Measurements from ENCODE around the gene PI4K2B. TPM values are rescaled to one million over a fixed set of nuclear protein-coding genes. Genes with fewer than 3 reads are reported as not detected.

The PI4K2B gene
- total and polyA plus RNA-seq, 2 of the 8 experiments (the other 6 are each of a cell fraction or from before 2014, with no cell fraction given): 3.0 to 16.2 TPM

- Histone ChIP-seq H2AK5ac (ENCODE audit: low read depth, low read length) (no peak overlapping the region), H3K9me3 (ENCODE audit: insufficient read depth in 2 of 2, low read depth in 1 of 2, low read length in 1 of 2) (peaks cover 18 to 26% of the 10 kb centered on the region in 2 experiments), H2BK15ac (ENCODE audit: low read length) (no peak overlapping the region), H2BK20ac (ENCODE audit: low read length) (no peak overlapping the region), H3K56ac (replicated peaks; ENCODE audit: insufficient read length, low read depth, low read length) (no peak overlapping the region), H2BK120ac (replicated peaks; ENCODE audit: low read depth, low read length) (no peak overlapping the region), H3K36me3 (ENCODE audit: control insufficient read depth in 2 of 4, insufficient read depth in 4 of 4, low read length in 3 of 4) (peaks cover 0 to 2% (median 0%) of the 10 kb centered on the region in 4 experiments; a peak in 1 of 8 replicates), H3K4ac (replicated peaks; ENCODE audit: insufficient read length, low read depth, low read length) (no peak overlapping the region), H3K18ac (ENCODE audit: extremely low read depth, low read length) (no peak overlapping the region), H2AFZ (ENCODE audit: low read length) (no peak overlapping the region), H3K79me1 (ENCODE audit: low read depth, low read length) (no peaks in the 10 kb centered on the region), H3K23me2 (ENCODE audit: low read depth, low read length) (peaks cover 7% of the 10 kb centered on the region; the same call in 1 of the 2 replicates), H3K4me1 (replicated peaks in 1 of 4; ENCODE audit: control insufficient read depth in 3 of 4, insufficient read depth in 4 of 4, low read length in 3 of 4) (no peaks in the 10 kb centered on the region), H3K14ac (ENCODE audit: insufficient read length) (no peak overlapping the region), H2BK5ac (ENCODE audit: low read depth, low read length) (no peak overlapping the region), H3K4me3 (ENCODE audit: extremely low read depth in 1 of 4, insufficient read depth in 2 of 4, low read depth in 3 of 4, low read length in 4 of 4) (no peak overlapping the region), H3K27me3 (replicated peaks in 1 of 4; ENCODE audit: control insufficient read depth in 3 of 4, extremely low read depth in 1 of 4, insufficient read depth in 3 of 4, low read length in 3 of 4) (no peaks in the 10 kb centered on the region; a peak in 2 of 7 replicates), H3K79me2 (ENCODE audit: control insufficient read depth in 1 of 2, insufficient read depth in 2 of 2, low read length in 2 of 2) (peaks cover 0 to 3% of the 10 kb centered on the region in 2 experiments; a peak in 1 of 4 replicates), H3K9ac (replicated peaks in 1 of 4; ENCODE audit: extremely low read depth in 1 of 4, low read depth in 3 of 4, low read length in 3 of 4) (no peak overlapping the region), H2BK12ac (ENCODE audit: low read depth, low read length) (no peak overlapping the region), H3K23ac (ENCODE audit: insufficient read length) (no peak overlapping the region), H4K91ac (replicated peaks; ENCODE audit: insufficient read length, low read length) (no peak overlapping the region), H4K5ac (ENCODE audit: insufficient read length, low read depth, low read length) (no peak overlapping the region), H3K4me2 (ENCODE audit: insufficient read depth in 1 of 2, low read depth in 2 of 2, low read length in 2 of 2) (no peak overlapping the region), H3K27ac (ENCODE audit: low read depth, low read length) (no peak overlapping the region), H4K20me1 (replicated peaks in 1 of 2; ENCODE audit: control insufficient read depth in 1 of 2, insufficient read depth in 2 of 2, low read length in 2 of 2) (no peaks in the 10 kb centered on the region), H4K8ac (ENCODE audit: extremely low read depth, insufficient read depth, low read length) (no peak overlapping the region)
- WGBS, 2 experiments (ENCODE audit: extremely low coverage in 1 of 2, insufficient coverage in 1 of 2, insufficient read length in 1 of 2, insufficient replicate concordance in 2 of 2, low coverage in 1 of 2, low lambda C conversion rate in 2 of 2, missing lambda C conversion rate in 1 of 2): 79% methylated on average over 6 of the region's 6 CpGs; no CpG with 5 or more reads in 1 of the 2 experiments
- CTCF ChIA-PET (ENCODE audit: partially characterized antibody): no interaction called here
- FAIRE-seq (no peak), DNase-seq (ENCODE audit: low read depth in 1 of 2, low spot score in 2 of 2) (no peak)
- POLR2A ChIA-PET (ENCODE audit: partially characterized antibody): no interaction called here
- TF ChIP-seq SAP30 (IDR thresholded peaks at IDR 0.05; ENCODE audit: insufficient read depth, insufficient replicate concordance, low read length): no peak
- no peak for TF ChIP-seq KDM1A (IDR thresholded peaks at IDR 0.05; ENCODE audit: borderline replicate concordance, low read length)
- TF ChIP-seq, protein P1, sequence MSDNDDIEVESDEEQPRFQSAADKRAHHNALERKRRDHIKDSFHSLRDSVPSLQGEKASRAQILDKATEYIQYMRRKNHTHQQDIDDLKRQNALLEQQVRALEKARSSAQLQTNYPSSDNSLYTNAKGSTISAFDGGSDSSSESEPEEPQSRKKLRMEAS (IDR thresholded peaks at IDR 0.05): no peak
- no peak for TF ChIP-seq HDAC2 (IDR thresholded peaks at IDR 0.05; ENCODE audit: borderline replicate concordance in 1 of 2, low read depth in 2 of 2, low read length in 2 of 2)
- no peak for TF ChIP-seq TBP (IDR thresholded peaks at IDR 0.05; ENCODE audit: low read depth, low read length)
- no peak for TF ChIP-seq HDAC6 (IDR thresholded peaks at IDR 0.05; ENCODE audit: low read depth, low read length)
- no peak for TF ChIP-seq YY1 (IDR thresholded peaks at IDR 0.05; ENCODE audit: low read depth, low read length)
- no peak for TF ChIP-seq ASH2L (IDR thresholded peaks at IDR 0.05; ENCODE audit: low read length)
- TF ChIP-seq SUZ12 (IDR thresholded peaks at IDR 0.05; ENCODE audit: low read length): no peak
- TF ChIP-seq GABPA (IDR thresholded peaks at IDR 0.05; ENCODE audit: borderline replicate concordance, insufficient read depth, low read length): no peak
- TF ChIP-seq CBX8 (IDR thresholded peaks at IDR 0.05; ENCODE audit: borderline replicate concordance, low read depth, low read length): no peak
- no peak for TF ChIP-seq PHF8 (conservative IDR thresholded peaks at IDR 0.05; ENCODE audit: low read depth, low read length)
- TF ChIP-seq JUND (IDR thresholded peaks at IDR 0.05; ENCODE audit: low read length): no peak
- no peak for TF ChIP-seq EP300 (IDR thresholded peaks at IDR 0.05; ENCODE audit: borderline replicate concordance in 1 of 2, low read depth in 2 of 2, low read length in 2 of 2)
Measured at GRCh38 chr4:25229804-25230203, 4.0 kb upstream of the PI4K2B start.

Measured in H1 (cell line).